A673 (cell line): Measurements from ENCODE around the gene RPS21.

ENCODE experiments used
- EZH2 ChIP-seq: fragments of 200-600 bp; sonication (generic); IDR thresholded peaks from 2 replicates; pipeline ENCODE4 v1.6.1; 2017; ENCODE audit warnings: borderline replicate concordance, low read depth, mild to moderate bottlenecking, mixed read lengths, antibody characterized with exemption, low read length; ENCODE audit not compliant: poor library complexity, severe bottlenecking
- TF ChIP-seq, protein P1 (sequence below): fragments of 300-800, 200-600 bp; sonication (generic); conservative IDR thresholded peaks from 2 replicates; pipeline ENCODE4 v1.5.1; 2017; ENCODE audit warnings: low read depth, mild to moderate bottlenecking, antibody characterized with exemption, low read length, moderate library complexity, mixed read lengths

DNA sequence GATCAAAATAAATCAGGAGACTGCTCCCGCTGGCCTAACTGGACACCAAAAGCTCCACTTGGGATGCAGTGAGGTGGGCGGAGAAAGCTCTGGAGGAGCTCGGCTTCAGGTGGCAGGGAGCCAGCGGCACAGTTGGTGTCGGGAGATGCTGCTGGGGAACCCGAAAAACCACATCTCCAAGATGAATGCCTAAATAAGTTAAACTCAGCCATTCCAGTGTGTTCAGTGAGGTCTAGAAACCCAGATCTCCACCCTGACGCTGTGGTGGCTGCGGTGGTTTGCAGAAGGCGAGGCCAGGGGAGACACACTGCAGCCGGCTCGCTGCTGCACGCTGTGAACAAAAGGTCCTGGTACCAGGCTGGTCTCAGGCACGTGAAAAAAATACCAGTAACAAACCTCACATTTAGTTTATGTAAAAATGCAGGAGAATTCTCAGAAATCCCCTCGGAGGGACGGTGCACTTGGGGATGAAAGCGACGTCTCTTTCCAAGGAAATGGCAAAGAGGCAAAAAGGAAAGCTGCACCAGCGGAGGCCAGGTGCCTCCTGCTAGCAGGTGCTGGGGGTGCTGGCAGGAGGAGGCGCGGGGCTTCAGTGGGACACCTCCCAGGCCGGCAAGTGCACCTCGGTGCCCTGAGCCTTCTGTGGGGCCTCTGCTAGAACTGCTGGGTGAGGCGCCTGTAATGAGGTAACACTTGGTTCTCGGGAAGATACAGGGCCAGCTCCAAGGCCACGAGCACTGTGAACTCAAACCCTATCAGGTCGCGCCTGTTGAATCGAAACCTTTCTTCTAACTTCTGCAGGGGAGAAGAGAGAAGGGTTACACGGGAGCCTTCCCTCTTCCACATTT, 3.6 kb downstream of the RPS21 start:
- TF ChIP-seq, protein P1, sequence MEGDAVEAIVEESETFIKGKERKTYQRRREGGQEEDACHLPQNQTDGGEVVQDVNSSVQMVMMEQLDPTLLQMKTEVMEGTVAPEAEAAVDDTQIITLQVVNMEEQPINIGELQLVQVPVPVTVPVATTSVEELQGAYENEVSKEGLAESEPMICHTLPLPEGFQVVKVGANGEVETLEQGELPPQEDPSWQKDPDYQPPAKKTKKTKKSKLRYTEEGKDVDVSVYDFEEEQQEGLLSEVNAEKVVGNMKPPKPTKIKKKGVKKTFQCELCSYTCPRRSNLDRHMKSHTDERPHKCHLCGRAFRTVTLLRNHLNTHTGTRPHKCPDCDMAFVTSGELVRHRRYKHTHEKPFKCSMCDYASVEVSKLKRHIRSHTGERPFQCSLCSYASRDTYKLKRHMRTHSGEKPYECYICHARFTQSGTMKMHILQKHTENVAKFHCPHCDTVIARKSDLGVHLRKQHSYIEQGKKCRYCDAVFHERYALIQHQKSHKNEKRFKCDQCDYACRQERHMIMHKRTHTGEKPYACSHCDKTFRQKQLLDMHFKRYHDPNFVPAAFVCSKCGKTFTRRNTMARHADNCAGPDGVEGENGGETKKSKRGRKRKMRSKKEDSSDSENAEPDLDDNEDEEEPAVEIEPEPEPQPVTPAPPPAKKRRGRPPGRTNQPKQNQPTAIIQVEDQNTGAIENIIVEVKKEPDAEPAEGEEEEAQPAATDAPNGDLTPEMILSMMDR: no peak
- no peak for TF ChIP-seq EZH2
